Islet of Langerhans (tissue), 1 donor: Measurements from ENCODE around the gene MRPL23.

Experiments used
- FAIRE-seq: peaks from one replicate; lab custom pipeline; 2011; peaks lifted over from hg19 to GRCh38; lab: Jason Lieb, UNC

Gene MRPL23

DNA sequence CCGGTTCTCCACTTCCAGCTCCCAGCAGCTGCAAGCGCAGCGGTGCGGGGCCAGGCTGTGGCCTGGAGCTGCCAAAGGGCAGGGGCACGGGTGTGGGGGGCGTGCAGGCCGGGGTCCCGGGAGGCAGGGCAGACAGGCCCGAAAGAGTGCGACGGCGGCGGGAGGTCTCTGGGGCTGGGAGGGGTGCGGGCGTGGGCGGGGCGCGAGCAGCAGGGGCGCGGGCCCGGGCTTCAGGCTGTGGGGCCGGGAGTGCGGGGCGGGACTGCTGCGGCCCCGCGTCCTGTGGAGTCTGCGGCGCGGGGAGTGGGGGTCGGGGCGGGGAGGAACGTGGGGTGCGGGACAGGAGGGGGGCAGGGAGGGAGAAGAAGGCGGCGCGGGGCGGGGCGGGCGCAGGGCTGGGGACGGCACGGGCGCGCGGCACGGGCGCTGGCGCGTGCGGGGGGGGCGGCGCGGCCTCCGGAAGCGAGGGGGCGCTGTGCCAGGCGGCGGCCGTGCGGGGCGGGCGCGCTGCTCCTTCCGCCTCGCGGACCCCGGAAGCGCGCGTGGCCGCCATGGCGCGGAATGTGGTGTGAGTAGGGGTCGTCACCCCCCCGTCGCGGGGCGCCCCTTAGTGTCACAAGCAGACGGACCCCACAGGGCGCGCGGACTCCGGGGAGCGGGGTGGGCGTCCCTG, at the start of gene MRPL23:
Gene MRPL23 (plus strand): TSS at position 521 of the 673 bp plus-strand sequence. CDS start 31 bp downstream, at position 552.
- FAIRE-seq: no peak

DNA sequence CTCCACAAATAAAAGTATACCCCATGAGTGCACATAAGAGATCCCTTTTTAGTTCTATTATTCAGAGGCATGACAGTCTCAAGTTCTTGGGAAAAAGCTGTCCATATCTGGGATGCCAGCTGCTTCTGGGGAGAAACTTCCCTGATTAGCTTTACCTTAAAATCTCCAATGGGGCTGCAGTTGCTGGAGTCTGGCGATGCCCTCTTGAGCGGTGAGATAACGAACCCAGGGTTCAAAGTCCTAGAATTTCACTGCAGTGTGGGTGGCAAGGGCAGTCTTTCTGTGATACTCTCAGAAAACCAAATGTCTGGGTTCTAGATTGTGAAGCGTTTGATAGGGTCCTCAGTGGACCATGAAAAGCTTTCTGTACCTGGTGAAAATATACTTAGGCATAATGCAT, 48.0 kb upstream of the MRPL23 start:
- FAIRE-seq: no peak

DNA sequence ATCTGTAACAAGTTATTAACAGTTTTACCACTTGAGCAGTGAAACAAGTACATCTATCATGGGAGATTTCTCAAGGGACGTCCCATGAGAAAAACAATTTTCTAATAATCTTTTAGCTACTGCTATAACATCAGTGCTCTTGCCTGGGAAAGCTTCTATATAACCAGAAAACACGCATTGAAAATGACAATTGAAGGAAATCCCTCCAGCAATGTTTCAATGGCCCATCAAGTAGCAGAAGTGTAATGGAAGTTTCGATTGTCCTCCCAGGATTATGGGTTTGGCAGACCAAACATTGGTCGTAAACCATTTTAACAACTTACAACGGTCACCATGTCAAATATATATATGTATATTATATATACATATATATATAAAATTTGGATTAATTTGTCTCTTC, 47.4 kb upstream of the MRPL23 start:
- no peak for FAIRE-seq

DNA sequence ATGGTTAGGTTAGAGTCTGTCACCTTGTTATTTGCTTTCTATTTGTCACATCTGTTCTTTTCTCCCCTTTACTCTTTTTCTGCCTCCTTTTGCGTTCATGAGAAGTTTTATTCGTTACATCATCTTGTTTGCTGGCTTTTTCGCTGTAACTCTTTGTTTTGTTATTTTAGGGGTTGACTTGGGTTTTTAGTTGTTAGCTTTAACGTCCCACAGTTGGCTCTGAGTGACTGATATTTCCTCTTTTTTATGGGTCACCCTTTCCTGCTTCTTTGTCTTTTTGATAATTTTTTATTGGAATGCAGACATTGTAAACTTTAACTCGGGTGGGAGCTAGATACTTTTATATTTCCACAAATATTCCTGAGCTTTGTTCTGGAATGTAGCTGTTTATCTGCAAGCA, 41.0 kb upstream of the MRPL23 start:
- FAIRE-seq: no peak

DNA sequence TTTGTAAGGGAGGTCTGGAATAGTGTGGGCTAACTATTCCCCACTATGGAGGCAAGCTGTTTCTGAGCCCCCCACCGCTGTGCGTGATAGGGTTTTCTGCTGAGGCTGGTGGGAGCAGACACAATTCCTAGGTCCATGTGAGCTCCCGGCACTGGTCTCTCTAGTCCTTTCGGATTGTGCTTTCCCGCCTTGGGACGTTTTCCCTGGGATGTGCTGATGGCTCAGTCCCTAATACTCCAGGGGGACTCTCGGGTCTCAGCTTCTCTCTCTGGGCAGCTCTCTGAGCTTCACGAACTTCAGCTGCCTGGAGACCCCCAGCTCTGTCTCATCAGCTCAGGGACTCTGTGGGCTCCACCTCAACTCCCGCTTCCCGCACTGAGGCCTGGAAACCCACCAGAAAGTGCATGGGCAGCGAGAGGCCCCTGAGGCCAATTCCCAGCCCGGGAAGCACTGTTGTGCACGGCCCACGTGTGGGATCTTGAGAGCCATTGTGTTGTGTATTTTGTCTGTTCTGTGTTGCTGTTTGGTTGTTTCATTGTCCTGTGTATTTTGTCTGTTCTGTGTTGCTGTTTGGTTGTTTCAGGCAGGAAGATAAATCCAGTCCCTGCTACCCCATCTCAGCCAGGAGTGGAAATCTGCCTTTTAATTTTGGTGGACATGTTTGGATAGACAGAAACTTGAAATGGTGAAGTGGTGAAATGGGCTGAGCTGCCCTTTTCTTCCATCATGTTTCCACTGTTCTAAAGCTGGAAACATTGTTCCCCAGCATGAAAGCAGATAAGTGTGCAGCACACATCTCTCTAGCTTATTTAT, 40.3 kb upstream of the MRPL23 start:
- FAIRE-seq: no peak

DNA sequence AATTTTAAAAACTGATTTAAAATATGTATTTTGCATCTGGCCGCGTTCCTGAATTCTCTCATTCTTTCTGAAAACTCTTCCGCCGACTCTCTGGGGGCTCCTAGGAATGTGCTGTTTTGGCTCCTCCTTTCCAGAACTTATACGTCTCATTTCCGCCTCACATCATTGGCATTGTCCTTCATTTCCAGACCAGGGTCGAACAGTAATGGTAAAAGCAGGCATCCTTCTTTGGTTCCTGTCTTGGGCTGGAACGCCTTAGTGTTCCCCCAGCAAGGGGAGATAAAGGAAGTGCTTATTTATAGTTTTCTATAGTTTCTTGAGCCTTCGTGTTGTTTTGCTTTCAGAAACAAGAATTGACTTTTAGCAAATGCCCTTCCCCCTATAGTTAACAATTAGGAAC, 38.5 kb upstream of the MRPL23 start:
- FAIRE-seq: no peak

DNA sequence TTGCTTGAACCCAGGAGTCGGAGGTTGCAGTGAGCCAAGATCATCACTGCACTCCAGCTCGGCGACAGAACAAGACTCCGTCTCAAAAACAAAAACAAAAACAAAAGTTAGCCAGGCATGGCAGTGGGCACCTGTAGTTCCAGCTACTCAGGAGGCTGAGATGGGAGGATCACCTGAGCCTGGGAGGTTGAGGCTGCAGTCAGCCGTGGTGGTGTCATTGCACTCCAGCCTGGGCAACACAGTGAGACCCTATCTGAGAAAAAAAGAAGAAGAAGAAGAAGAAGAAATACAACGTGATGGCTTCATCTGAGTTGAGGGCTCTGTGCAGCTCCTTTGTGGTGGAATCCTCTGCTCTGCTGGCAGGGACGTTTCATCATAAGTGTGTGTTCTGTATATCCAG, 37.6 kb upstream of the MRPL23 start:
- FAIRE-seq: no peak

DNA sequence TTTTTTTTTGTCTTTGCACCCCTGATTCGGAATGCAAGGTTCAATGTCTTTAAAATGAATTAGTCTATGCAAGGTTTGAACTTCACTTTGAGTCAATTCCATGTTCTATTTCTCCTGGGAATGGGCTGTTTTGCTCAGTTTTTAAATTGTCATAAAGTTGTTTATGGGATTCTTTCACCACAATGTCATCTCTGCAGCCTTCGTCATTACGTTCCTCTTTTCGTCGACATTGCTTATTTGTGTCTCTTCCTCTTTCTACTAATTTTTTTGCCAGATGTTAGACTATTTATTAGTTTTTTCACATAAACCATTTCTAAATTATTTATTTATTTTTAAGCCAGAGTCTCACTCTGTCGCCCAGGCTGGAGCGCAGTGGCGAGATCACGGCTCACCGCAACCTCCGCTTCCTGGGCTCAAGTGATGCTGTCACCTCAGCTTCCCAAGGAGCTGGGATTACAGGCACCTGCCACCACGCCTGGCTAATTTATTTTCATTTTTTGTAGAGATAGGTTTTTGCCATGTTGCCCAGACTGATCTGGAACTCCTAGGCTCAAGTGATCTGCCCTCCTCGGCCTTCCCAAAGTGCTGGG, 34.7 kb upstream of the MRPL23 start:
- no peak for FAIRE-seq

DNA sequence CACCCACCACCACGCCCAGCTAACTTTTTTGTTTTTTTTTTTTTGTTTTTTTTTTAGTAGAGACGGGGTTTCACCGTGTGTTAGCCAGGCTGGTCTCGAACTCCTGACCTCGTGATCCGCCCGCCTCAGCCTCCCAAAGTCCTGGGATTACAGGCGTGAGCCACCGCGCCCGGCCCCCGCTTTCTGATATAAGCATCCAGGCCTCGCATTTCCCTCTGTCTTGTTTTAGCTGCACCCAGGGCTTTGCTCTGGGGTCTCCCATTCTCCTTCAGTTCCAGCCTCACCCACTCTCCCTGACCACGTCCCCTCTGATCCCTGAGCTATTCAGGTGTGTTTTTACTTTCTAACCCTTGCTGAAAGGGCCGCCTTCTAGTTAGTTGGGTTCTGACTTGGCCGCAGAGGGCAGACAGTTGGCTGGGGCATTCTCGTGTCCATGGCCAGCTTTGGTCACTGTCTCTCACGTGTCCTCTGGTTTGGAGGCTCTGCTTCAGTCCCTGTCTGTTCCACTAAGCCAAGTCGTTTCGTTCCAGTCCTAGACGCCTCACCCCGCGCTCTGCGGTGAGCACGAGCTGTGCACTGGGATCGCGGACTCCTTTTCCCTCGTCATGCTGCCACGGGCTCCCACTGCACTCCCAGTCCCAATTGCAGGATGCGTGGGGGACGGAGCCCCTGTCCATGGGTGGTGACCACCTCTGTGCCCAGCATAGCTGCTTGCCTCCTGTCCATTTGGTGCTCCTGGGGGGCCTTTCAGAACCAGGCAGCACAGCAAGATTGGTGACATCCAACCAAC, 33.7 kb upstream of the MRPL23 start:
- FAIRE-seq: no peak

DNA sequence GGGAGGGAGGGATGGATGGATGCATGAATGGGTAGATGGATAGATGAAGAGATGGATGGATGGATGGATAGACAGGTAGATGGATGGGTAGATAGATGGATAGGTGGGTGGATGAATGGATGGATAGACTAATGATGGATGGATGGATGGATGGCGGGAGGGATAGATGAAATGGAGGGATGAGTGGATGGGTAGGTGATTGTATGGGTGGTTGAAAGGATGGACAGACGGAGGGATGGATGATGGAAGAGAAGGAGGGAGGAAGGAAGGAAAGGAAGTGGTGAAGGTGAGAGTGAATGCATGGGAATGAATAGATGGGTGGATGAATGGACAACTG, 31.4 kb upstream of the MRPL23 start:
- FAIRE-seq: no peak

DNA sequence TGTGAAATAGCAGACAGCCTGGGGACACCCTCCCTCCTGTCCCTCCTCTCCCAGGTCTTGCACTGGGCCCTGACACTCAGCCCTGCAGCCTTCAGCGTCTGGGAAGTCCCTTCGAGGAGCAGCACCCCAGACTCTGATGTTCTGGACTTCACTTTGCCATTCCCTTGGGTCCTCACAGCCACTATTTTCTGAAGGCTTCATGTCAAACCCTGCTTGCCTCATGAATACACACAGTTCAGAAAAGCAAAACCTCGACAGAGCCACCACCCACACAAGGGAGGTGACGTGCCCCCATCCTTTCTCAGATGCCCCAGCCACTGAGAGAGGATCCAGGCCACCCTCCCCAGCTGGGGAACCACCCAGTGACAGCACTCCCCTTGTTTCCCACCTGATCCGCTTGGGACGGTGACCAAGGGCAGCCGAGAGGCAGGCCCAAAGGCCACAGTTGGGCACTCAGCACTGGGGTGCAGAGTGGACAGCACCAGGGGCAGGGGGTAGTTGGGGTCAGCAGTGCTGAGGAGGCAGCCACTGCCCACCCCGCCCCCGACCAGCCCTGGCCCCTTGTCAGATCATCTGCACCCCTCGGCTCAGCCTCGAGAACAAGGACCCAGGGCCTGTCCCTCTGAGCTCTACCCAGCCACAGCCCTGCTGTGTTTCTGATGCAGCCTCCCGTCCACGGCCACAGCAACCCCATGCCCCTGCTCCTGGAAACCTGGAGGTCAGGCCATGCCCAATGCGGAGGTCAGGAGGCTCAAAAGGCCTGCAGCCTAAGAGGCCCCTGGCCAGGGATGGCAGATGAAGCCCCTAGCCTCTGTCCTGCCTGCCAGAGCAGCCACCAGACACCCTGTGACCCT, 30.8 kb upstream of the MRPL23 start:
- FAIRE-seq: no peak

DNA sequence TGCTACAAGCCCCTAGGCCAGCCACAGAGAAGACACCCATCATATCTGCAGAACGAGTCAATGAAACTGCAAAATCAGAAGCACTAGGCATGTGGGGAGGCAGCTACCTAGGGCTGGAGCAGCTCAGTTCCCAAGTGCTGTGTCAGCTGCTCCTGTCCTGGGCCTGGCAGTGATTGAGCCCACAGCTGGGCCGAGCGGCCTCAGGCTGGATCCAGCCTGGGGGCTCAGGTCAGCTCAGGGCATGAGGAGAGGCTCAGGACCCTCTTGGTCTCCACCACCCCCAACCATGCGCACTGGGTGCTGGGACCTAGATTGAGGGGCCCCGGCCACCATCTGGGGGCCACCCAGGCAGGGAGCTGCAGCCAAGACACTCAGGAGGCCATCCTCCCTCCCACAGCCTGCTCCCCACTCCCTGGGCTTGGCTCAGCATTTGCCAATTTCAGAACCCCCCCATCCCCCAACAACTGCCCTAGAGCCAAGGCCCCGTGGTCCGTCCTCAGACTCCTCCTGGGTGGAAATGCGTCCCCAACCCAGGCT, 30.1 kb upstream of the MRPL23 start:
- FAIRE-seq: no peak

DNA sequence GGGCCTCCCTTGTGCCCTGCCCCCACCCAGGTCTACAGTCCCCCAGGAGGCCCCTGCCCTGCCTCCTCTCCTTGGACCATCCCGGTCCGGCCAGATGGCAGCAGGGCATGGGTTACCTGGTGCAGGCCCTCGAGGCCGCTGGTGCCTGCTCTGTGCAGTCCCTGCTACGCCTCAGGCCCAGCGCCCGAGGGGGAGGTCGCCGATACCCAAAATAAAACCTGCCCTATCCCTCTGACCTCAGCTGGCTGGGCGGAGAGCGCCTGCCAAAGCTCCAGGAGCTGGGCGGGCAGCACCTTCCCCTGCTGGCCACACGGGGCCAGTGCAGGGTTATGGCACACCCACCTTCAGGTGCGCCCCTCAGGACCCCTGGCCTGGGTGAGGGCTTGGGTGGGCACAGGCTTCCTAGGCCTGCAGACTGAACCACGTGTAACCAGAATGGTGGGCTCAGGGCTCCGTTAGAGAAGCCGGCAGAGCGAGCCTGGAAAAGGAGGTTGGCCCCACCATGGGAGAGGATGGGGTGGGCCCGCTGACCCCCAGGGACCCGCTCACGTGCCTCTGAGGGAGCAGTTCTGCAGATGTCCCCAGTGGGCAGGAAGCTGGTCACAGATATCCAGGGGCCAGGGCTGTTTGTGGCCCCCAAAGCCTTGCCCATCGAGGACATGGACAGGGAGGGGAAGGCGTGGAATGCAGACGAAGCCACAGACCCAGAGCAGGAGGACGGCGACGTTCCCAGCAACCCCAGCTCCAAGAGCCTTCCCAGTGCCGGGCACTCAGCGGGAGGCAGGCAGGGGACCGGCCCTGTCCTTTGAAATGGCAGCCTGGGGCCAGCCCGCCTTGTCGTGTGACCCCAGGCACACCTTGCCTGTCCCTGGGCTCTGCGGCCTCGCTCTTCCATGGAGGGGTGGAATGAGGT, 29.4 kb upstream of the MRPL23 start:
- FAIRE-seq: no peak

DNA sequence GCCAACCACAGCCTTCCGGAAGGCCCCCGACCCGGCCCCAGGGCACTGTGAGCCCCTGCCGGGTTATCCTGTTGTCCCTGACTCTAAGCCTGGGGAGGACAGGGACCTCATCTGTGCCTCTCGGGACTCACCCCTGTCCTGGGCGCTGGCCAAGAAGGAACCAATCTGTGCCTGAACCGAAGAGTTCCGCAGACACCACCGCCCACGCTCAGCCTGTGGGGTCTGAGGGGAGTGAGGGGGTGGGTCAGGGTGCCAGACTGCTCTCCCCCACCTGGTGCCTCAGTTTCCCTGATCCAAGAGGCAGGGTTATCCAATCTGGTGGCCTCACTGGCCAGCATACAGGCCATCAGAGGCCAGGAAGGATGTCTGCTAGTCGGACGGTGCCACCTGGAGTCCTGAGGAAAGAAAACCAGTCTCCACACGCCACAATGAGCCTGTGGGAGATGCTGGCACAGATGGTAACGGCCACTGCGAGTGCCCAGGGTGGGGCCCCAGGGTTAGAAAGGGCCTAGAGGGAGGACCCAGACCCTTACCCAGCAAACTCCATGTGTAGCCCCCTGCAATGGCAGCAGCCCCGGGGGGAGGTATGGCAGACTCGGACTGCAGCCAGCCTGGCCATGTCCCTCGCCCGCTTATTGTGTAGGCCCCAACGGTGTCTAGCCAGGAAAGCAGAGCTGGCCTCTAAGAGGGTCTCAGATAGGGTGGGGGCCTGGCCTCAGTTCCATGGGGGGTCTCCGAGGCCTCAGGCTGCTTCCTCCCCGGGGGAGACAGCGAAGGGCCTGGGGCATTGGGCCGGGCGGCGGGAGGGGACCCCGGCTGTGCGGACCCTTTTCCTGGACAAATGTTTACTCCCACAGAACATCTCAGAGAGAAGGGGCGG, 28.5 kb upstream of the MRPL23 start:
- FAIRE-seq: no peak

DNA sequence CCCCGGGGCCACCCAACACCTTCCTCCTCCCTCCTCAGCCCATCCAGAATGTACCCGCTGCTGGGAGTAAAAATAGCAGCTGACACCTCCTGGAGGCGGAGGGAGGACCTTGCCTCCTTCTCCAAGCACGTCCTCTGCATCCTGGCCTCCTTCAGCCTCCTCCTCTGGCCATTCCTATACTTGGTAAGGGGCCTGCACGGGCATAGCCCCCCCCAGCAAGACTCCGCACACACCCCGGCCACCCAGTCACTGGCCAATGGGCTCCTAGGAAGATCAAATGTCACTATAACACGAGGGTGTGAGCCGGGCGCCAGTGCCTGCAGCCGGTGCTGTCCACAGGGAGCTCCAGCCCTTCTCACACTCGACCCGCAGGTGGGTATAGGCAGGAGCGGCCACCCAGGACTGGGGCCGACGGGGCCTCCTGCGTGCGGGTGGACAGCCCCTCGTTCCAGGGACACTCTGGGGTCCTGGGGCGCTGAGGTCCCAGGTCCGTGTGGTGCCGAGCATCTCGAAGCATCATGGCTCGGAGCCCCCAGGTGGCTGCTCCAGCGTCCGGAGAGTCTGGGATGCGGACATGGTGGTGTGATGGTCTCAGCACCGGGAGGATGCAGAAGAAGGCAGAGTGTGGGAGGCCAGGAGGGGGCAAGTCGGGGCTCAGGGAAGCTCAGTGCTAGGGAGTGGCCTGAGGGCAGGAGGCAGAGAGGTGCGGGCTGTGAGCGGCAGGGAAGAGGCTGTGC, 27.6 kb upstream of the MRPL23 start, which contains the start of gene TNNT3:
Gene TNNT3 (plus strand): TSS at position 313 of the 737 bp plus-strand sequence. CDS start 3,172 bp downstream, outside the sequence.
- no peak for FAIRE-seq

DNA sequence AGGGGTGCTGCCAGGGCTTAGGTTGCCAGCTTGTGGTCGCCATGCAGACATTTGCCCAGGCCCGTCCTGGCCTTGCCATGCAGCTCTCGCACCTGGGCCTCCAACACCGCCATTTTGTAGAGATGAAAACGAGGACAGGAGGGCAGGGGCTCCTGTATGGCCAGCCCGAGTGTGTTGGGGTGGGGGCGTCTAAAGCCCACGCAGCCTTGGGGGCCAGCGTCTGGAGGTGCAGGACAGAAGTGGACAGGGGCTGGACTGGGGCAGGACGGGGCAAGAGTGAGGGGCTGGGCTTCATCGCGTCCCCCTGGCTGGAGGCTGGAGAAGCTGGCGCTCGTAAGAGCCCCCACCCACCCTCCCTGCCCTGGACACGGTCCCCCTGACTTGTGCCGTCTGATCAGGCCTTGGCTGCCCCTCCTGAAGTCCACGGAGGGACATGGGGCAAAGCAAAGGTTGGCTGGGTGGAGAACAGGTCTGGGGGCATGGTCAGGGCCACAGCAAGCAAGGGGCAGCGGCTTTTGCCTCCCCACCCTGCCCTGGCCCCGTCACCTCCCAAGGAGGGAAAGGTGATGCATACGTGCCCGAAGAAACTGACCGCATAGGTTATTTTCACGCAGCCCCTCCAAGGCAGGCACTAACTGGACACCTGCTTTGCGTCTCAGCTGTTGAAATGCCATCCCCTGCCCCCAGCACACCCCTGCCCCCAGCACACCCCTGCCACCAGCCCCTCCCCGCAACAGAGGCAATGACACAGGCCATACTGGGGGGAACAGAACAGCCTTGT, 26.8 kb upstream of the MRPL23 start:
- no peak for FAIRE-seq

DNA sequence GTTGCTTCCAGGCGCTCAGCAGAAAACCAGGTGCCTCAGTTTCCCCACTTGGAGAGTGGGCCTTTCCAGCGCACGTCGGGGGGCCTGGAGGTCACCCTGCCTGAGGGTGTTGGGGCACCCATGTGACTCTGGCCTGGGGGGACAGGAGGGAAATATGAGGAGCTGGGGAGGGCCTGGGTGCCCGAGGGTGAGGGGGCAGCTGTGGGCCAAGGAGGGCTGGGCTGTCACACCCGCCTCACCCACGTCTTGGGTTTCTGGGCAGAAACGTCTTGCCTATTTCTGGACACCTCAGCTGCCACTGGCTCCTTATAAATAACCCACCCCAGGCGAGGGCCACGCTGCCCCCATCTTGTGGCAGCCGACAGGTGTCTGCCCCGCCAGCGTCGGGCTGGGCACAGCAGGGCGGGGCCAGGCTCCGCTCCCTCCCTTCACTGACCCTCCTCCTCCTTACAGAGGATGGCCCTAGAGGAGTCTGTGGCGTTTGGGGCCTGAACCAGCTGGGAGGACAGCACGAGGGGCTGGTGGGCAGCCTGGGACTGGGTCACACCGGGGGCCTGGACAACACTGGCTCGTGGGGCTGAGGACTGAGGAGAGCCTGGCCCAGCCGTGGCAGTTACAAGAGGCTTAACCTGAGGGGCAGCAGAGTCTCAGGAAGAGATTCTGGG, 26.1 kb upstream of the MRPL23 start:
- FAIRE-seq: no peak
